CD4-positive, CD25-positive, alpha-beta regulatory T cell (primary cell): ENCODE measurements around the gene PAM. TPM values are rescaled to one million over a fixed set of nuclear protein-coding genes. Genes with fewer than 3 reads are reported as not detected.
A peak's percentile ranks its signal among the peaks of the same experiment; 100 is the strongest.

Experiments used
- ATAC-seq, 2 donors: fragments of 150-1000 bp; cut with Tn5 transposase; one replicate each; pipeline ENCODE4 v1.10.0; 2021; ENCODE audit warnings: low read depth in 2 of 2, moderate number of reproducible peaks in 2 of 2, moderate library complexity in 1 of 2
- DNase-seq, 3 donors: peaks; one replicate each; pipeline versions ENCODE4 v3.0.0 to v3.0.0-alpha.2; 2012 to 2022; ENCODE audit warnings: mixed read lengths in 1 of 3
- H3K27ac ChIP-seq: one replicate; pipeline ENCODE4 v1.7.0; 2013; ENCODE audit warnings: mild to moderate bottlenecking, low read length; ENCODE audit not compliant: insufficient read depth, poor library complexity, severe bottlenecking
- H3K27me3 ChIP-seq: one replicate; pipeline ENCODE4 v1.7.0; 2013; ENCODE audit warnings: low read length; ENCODE audit not compliant: control insufficient read depth, insufficient read depth
- H3K36me3 ChIP-seq: one replicate; pipeline ENCODE4 v1.7.0; 2013; ENCODE audit warnings: mild to moderate bottlenecking, low read length, moderate library complexity; ENCODE audit not compliant: control insufficient read depth, insufficient read depth
- H3K4me1 ChIP-seq: 2 replicates; pipeline ENCODE4 v1.7.0; 2013; ENCODE audit warnings: mild to moderate bottlenecking, low read length; ENCODE audit not compliant: insufficient read depth, control insufficient read depth, poor library complexity, severe bottlenecking
- H3K4me3 ChIP-seq: one replicate; pipeline ENCODE4 v1.7.0; 2013; ENCODE audit warnings: low read depth, mild to moderate bottlenecking, low read length, moderate library complexity
- H3K9me3 ChIP-seq, 2 experiments: 1 replicate in 1 of 2; 2 replicates in 1 of 2; pipeline ENCODE4 v1.7.0; 2013; ENCODE audit warnings: low read length in 2 of 2, mild to moderate bottlenecking in 1 of 2, moderate library complexity in 1 of 2; ENCODE audit not compliant: control insufficient read depth in 2 of 2
- H3K27ac Mint-ChIP-seq, 3 donors: one replicate each; pipeline ENCODE4 v1.8.0; 2020 to 2022; ENCODE audit warnings: mild to moderate bottlenecking in 3 of 3, mixed read lengths in 3 of 3, moderate library complexity in 2 of 3
- H3K27me3 Mint-ChIP-seq: one replicate; pipeline ENCODE4 v1.8.0; 2022; ENCODE audit warnings: mild to moderate bottlenecking, mixed read lengths
- H3K36me3 Mint-ChIP-seq: one replicate; pipeline ENCODE4 v1.8.0; 2020; ENCODE audit warnings: mixed read lengths
- H3K4me1 Mint-ChIP-seq, 4 donors: one replicate each; pipeline ENCODE4 v1.8.0; 2020 to 2022; ENCODE audit warnings: mixed read lengths in 4 of 4, mild to moderate bottlenecking in 1 of 4
- H3K4me3 Mint-ChIP-seq, 4 donors: one replicate each; pipeline ENCODE4 v1.8.0; 2020 to 2022; ENCODE audit warnings: mild to moderate bottlenecking in 4 of 4, mixed read lengths in 4 of 4, moderate library complexity in 3 of 4
- H3K9me3 Mint-ChIP-seq, 7 donors: one replicate each; pipeline ENCODE4 v1.8.0; 2020 to 2022; ENCODE audit warnings: mixed read lengths in 7 of 7, mild to moderate bottlenecking in 3 of 7, moderate library complexity in 2 of 7
- polyA plus RNA-seq, 4 donors: library from polyadenylated mRNA; unstranded; fragments of 300-500 nt; fragmentation: Illumina TruSeq; gene quantifications; one replicate each; pipeline ENCODE4 v1.2.3, GENCODE V29; 2021
- total RNA-seq: library from RNA; stranded (reverse); gene quantifications from one replicate; pipeline ENCODE4 v1.2.3, GENCODE V29; 2022

The PAM gene
- total and polyA plus RNA-seq, 5 donors from 2014 or later = 22.9 to 60.0 (median 34.7) TPM

GRCh38 chr5:102921341-102922044 lies 166.4 kb downstream of the PAM start:
- no peaks in the 10 kb centered on the region for H3K9me3 Mint-ChIP-seq
- no peak for ATAC-seq
- Histone ChIP-seq H3K36me3 (peaks cover 9% of the 10 kb centered on the region), H3K9me3 (no peaks in the 10 kb centered on the region), H3K27me3 (no peaks in the 10 kb centered on the region), H3K4me3 (no peak overlapping the region), H3K27ac (no peak overlapping the region), H3K4me1 (no peaks in the 10 kb centered on the region)
- H3K27me3 Mint-ChIP-seq = no peaks in the 10 kb centered on the region
- no peak for DNase-seq
- H3K36me3 Mint-ChIP-seq = peaks cover 11% of the 10 kb centered on the region
- no peak overlapping the region for H3K27ac Mint-ChIP-seq
- H3K4me3 Mint-ChIP-seq = no peak overlapping the region
- peaks cover 0 to 4% (median under 1%) of the 10 kb centered on the region in 4 donors for H3K4me1 Mint-ChIP-seq

- Histone ChIP-seq H3K36me3 (peaks cover 16% of the 10 kb centered on the region), H3K27me3 (no peaks in the 10 kb centered on the region), H3K4me1 (no peaks in the 10 kb centered on the region), H3K9me3 (no peaks in the 10 kb centered on the region), H3K4me3 (no peak overlapping the region), H3K27ac (no peak overlapping the region)
- no peaks in the 10 kb centered on the region for H3K9me3 Mint-ChIP-seq
- H3K4me3 Mint-ChIP-seq = no peak overlapping the region
- H3K27me3 Mint-ChIP-seq = no peaks in the 10 kb centered on the region
- DNase-seq (no peak), ATAC-seq (no peak)
- peak overlapping the region in 1 of 3 donors; percentile 86 for H3K27ac Mint-ChIP-seq
- peaks cover 0 to 4% (median under 1%) of the 10 kb centered on the region in 4 donors for H3K4me1 Mint-ChIP-seq
- peaks cover 17% of the 10 kb centered on the region for H3K36me3 Mint-ChIP-seq
Observed at GRCh38 chr5:102922111-102922720, 167.1 kb downstream of the PAM start.

GRCh38 chr5:102922799-102923477 lies 167.8 kb downstream of the PAM start:
- Mint-ChIP-seq H3K27ac (no peak overlapping the region), H3K27me3 (no peaks in the 10 kb centered on the region), H3K4me3 (no peak overlapping the region), H3K9me3 (no peaks in the 10 kb centered on the region), H3K4me1 (peaks cover 0 to 4% (median under 1%) of the 10 kb centered on the region in 4 donors), H3K36me3 (peaks cover 20% of the 10 kb centered on the region)
- Histone ChIP-seq H3K9me3 (no peaks in the 10 kb centered on the region), H3K27me3 (no peaks in the 10 kb centered on the region), H3K36me3 (peaks cover 16% of the 10 kb centered on the region), H3K4me1 (no peaks in the 10 kb centered on the region), H3K4me3 (no peak overlapping the region), H3K27ac (no peak overlapping the region)
- ATAC-seq = no peak
- DNase-seq = no peak

- Mint-ChIP-seq H3K4me3 (no peak overlapping the region), H3K27ac (peak overlapping the region in 1 of 3 donors; percentile 30), H3K9me3 (no peaks in the 10 kb centered on the region)
Observed at GRCh38 chr5:102924963-102925362, 169.9 kb downstream of the PAM start.

GRCh38 chr5:102927007-102927406 lies 171.9 kb downstream of the PAM start:
- Mint-ChIP-seq H3K9me3 (no peaks in the 10 kb centered on the region), H3K4me3 (no peak overlapping the region), H3K36me3 (peaks cover 18% of the 10 kb centered on the region), H3K27me3 (no peaks in the 10 kb centered on the region), H3K4me1 (peaks cover 0 to 4% (median 3%) of the 10 kb centered on the region in 4 donors), H3K27ac (no peak overlapping the region)
- no peak overlapping the region for H3K27ac ChIP-seq
- peaks cover 15% of the 10 kb centered on the region for H3K36me3 ChIP-seq
- ATAC-seq (no peak), DNase-seq (no peak)
- no peaks in the 10 kb centered on the region for H3K4me1 ChIP-seq
- H3K9me3 ChIP-seq = no peaks in the 10 kb centered on the region
- no peak overlapping the region for H3K4me3 ChIP-seq
- no peaks in the 10 kb centered on the region for H3K27me3 ChIP-seq

More at GRCh38 chr5:102924963-102925362, 169.9 kb downstream of the PAM start:
- DNase-seq = no peak
- Mint-ChIP-seq H3K36me3 (peaks cover 20% of the 10 kb centered on the region), H3K4me1 (peaks cover 0 to 4% (median under 1%) of the 10 kb centered on the region in 4 donors), H3K27me3 (no peaks in the 10 kb centered on the region)
- H3K27ac ChIP-seq = no peak overlapping the region
- peaks cover 16% of the 10 kb centered on the region for H3K36me3 ChIP-seq
- H3K4me3 ChIP-seq = no peak overlapping the region
- no peak for ATAC-seq
- H3K4me1 ChIP-seq = no peaks in the 10 kb centered on the region
- H3K27me3 ChIP-seq = no peaks in the 10 kb centered on the region
- H3K9me3 ChIP-seq = no peaks in the 10 kb centered on the region

GRCh38 chr5:102930244-102930643 lies 175.1 kb downstream of the PAM start:
- no peaks in the 10 kb centered on the region for H3K9me3 Mint-ChIP-seq
- no peak overlapping the region for H3K4me3 Mint-ChIP-seq
- no peaks in the 10 kb centered on the region for H3K27me3 Mint-ChIP-seq
- Histone ChIP-seq H3K4me3 (no peak overlapping the region), H3K36me3 (peaks cover 12% of the 10 kb centered on the region), H3K4me1 (no peaks in the 10 kb centered on the region), H3K27me3 (no peaks in the 10 kb centered on the region), H3K9me3 (no peaks in the 10 kb centered on the region), H3K27ac (no peak overlapping the region)
- ATAC-seq = no peak
- H3K36me3 Mint-ChIP-seq = peaks cover 16% of the 10 kb centered on the region
- H3K4me1 Mint-ChIP-seq = peaks cover 0 to 4% (median 2%) of the 10 kb centered on the region in 4 donors
- H3K27ac Mint-ChIP-seq = no peak overlapping the region
- DNase-seq = no peak

- Mint-ChIP-seq H3K36me3 (peaks cover 16% of the 10 kb centered on the region), H3K4me1 (peaks cover 0 to 5% (median 2%) of the 10 kb centered on the region in 4 donors), H3K9me3 (no peaks in the 10 kb centered on the region), H3K4me3 (no peak overlapping the region), H3K27ac (no peak overlapping the region), H3K27me3 (no peaks in the 10 kb centered on the region)
- Histone ChIP-seq H3K27ac (no peak overlapping the region), H3K9me3 (no peaks in the 10 kb centered on the region), H3K4me3 (no peak overlapping the region), H3K4me1 (no peaks in the 10 kb centered on the region), H3K27me3 (no peaks in the 10 kb centered on the region), H3K36me3 (peaks cover 9% of the 10 kb centered on the region)
- DNase-seq (no peak), ATAC-seq (no peak)
Observed at GRCh38 chr5:102931085-102931725, 176.1 kb downstream of the PAM start.
